Esophagus squamous epithelium (tissue), 5 donors: ENCODE results near the gene C11orf91. TPM values are rescaled to one million over a fixed set of nuclear protein-coding genes. Genes with fewer than 3 reads are reported as not detected.

Source experiments
- DNase-seq: peaks from one replicate; lab custom pipeline; 2025; lab: John Stamatoyannopoulos, UW
- H3K27ac ChIP-seq, 4 donors: fragments of 200-600 bp; sonication (generic); one replicate each; pipeline ENCODE4 v1.5.1; 2016 to 2019; ENCODE audit warnings: mild to moderate bottlenecking in 1 of 4
- H3K27me3 ChIP-seq, 4 donors: fragments of 200-600 bp; sonication (generic); 1 replicate in 3 of 4; 2 replicates in 1 of 4; pipeline versions ENCODE4 v1.5.1 to v1.6.0; 2017 to 2021; ENCODE audit warnings: antibody characterized with exemption in 1 of 4
- H3K36me3 ChIP-seq, 3 donors: fragments of 200-600 bp; sonication (generic); one replicate each; pipeline ENCODE4 v1.5.1; 2016 to 2019
- H3K4me1 ChIP-seq, 3 donors: fragments of 200-600 bp; sonication (generic); one replicate each; pipeline ENCODE4 v1.5.1; 2017 to 2019
- H3K4me3 ChIP-seq, 4 donors: fragments of 200-600 bp; sonication (generic); 1 replicate in 3 of 4; 2 replicates in 1 of 4; pipeline ENCODE4 v1.5.1; 2016 to 2019; ENCODE audit warnings: mild to moderate bottlenecking in 2 of 4, moderate library complexity in 1 of 4
- H3K9me3 ChIP-seq, 3 donors: fragments of 200-600 bp; sonication (generic); one replicate each; pipeline ENCODE4 v1.5.1; 2016 to 2019
- CTCF ChIP-seq, 6 experiments: fragments of 450-650 bp in 4 of 6; fragments of 200-600 bp in 2 of 6; sonication (generic) in 2 of 6; IDR thresholded peaks; one replicate each; pipeline ENCODE4 v1.5.1; 2016 to 2019; ENCODE audit warnings: antibody characterized with exemption in 6 of 6, mild to moderate bottlenecking in 4 of 6, moderate library complexity in 4 of 6
- POLR2A ChIP-seq, 4 donors: fragments of 450-650 bp; IDR thresholded peaks; one replicate each; pipeline ENCODE4 v1.6.1; 2017; ENCODE audit warnings: antibody characterized with exemption in 4 of 4, mild to moderate bottlenecking in 4 of 4, moderate library complexity in 3 of 4
- WGBS, 2 donors: methylation state at CpG; one replicate each; pipeline ENCODE4 v1.1.5; 2018; 5-methylcytosine and 5-hydroxymethylcytosine counted together
- intact Hi-C: fragments of 100-400 bp; cut with DNase I; formaldehyde crosslinking; loops from one replicate; pipeline ENCODE4 v1.15.0; 2022
- total RNA-seq, 4 donors: library from RNA; depleted of rRNA; stranded (reverse); fragments of >200 nt; gene quantifications; one replicate each; pipeline ENCODE4 v1.1.0, GENCODE V29; 2016
- donor health status: DM: yes; HTN: yes; CAD: no.

C11orf91 gene
- total RNA-seq, 4 donors from 2014 or later: not detected

DNA sequence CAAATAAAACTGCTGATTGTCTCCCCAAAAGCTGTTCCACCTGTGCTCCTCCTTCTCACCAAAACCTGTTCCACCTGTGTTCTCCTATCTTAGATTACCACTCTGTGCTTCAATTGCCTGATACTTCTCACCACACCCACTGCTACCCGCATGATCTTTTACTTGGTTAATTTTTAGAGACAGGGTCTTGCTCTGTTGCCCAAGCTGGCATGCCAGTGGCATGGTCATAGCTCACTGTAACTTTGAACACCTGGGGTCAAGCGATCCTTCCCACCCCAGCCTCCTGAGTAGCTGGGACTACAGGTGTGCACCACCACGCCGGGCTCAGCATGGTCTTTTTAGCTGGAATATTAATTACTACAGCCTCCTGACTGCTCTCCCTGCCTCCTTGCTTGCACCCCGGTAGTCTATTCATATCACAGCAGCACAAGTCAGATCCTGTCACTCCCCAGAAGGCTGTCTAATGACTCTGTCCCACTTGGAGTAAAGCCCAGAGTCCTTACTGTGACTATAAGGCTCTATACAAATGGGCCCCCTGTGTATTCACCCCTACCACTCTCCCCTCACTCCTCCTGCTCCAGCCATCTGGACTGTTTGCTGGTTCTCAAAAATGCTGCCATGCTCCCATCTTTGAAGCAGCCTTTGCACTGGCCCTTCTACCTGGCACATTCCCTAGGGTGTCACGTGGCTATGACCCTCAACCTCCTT is 3.5 kb downstream of the C11orf91 start:
- no peak for DNase-seq
- Histone ChIP-seq H3K4me3 (no peak overlapping the region), H3K27ac (peak overlapping the region; percentile 47 to 91 (median 72)), H3K36me3 (no peaks in the 10 kb centered on the region), H3K27me3 (no peaks in the 10 kb centered on the region), H3K9me3 (no peaks in the 10 kb centered on the region), H3K4me1 (peaks cover 48 to 91% (median 67%) of the 10 kb centered on the region in 3 donors)
- TF ChIP-seq CTCF (IDR thresholded peaks at IDR 0.05): no peak
- no peak for TF ChIP-seq POLR2A (IDR thresholded peaks at IDR 0.05)
- intact Hi-C loops: no loop called here
- WGBS, 2 donors: 65 to 69% methylated on average over 6 of the region's 6 CpGs

- H3K4me3 ChIP-seq: no peak overlapping the region
- TF ChIP-seq CTCF (IDR thresholded peaks at IDR 0.05) (no peak), POLR2A (IDR thresholded peaks at IDR 0.05) (no peak)
- H3K27me3 ChIP-seq: no peaks in the 10 kb centered on the region
- peak overlapping the region; percentile 47 to 91 (median 72) for H3K27ac ChIP-seq
- H3K9me3 ChIP-seq: no peaks in the 10 kb centered on the region
- no peak for DNase-seq
- WGBS, 2 donors: 27 to 29% methylated on average over 5 of the region's 5 CpGs
- H3K36me3 ChIP-seq: no peaks in the 10 kb centered on the region
- peaks cover 49 to 91% (median 67%) of the 10 kb centered on the region in 3 donors for H3K4me1 ChIP-seq
- intact Hi-C loops: no loop called here
These were observed 4.2 kb downstream of the C11orf91 start for GRCh38 chr11:33696411-33696810.

DNA sequence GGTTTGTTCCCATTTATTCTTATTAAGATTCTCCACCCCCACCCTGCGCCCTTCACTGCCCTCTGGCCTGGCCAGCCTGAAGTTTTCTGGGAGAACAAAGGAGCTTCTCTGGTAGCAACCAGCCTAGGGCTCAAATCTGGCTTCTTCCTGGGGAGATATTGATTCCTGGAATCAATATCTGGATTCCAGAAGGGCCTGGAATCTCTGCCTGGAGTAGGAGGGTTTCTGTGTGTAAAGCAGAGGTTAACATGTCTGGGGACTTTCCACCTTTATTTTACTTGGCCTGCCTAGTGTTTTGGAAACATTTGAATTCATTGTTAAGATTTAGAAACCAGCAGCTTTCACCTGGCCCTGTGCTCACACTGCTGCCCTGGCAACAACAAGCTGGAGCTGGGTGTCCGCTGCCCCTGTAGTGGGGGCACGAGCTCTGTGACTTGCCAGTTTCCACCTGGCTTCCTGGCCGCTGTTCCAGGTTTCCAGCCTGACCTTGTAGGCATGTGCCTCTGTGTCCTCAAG is 5.5 kb downstream of the C11orf91 start:
- 54 to 73% methylated on average over 3 of the region's 4 CpGs for WGBS, 2 donors
- no peaks in the 10 kb centered on the region for H3K27me3 ChIP-seq
- no peaks in the 10 kb centered on the region for H3K9me3 ChIP-seq
- TF ChIP-seq CTCF (IDR thresholded peaks at IDR 0.05) (no peak), POLR2A (IDR thresholded peaks at IDR 0.05) (no peak)
- intact Hi-C loops: no loop called here
- no peaks in the 10 kb centered on the region for H3K36me3 ChIP-seq
- no peak overlapping the region for H3K4me3 ChIP-seq
- H3K4me1 ChIP-seq: peaks cover 49 to 95% (median 73%) of the 10 kb centered on the region in 3 donors
- DNase-seq: no peak
- H3K27ac ChIP-seq: peak overlapping the region; percentile 65 to 94 (median 84)

DNA sequence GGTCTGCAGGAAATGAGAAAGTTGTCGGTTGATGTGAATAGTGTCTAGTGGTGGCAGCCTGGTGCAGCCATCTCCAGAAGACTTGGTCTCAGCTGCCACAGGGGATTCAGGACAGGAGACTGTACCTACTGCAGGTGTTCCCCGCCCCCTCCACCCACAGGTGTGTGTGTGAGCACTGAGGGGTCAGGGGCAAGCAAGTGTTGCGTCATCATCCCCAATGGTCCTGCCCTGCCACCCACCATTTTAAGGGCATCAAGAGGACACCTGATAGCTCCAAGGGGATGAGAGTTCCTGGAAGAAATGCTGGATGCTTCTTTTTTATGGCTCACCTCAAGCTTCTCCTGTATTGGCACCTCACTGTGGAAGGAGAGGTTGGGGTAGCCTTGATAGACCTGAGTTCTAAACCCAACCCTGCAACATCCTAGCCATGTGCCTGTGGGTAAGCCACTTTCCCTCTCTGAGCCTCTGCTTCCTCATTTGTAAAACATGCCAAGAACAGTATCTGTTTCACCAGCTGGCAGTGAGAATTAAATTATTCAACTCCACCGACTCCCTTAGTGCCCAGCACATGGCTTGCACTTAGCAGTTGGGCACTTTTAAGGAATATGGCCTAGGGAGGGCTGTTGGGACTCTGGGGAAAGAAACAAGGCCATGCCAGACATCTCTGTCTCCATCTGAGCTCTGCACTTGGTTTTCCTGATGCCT is 6.1 kb downstream of the C11orf91 start:
- DNase-seq: no peak
- Histone ChIP-seq H3K4me1 (peaks cover 49 to 95% (median 73%) of the 10 kb centered on the region in 3 donors), H3K27ac (peak overlapping the region; percentile 65 to 94 (median 84)), H3K27me3 (no peaks in the 10 kb centered on the region), H3K9me3 (no peaks in the 10 kb centered on the region), H3K36me3 (no peaks in the 10 kb centered on the region), H3K4me3 (no peak overlapping the region)
- intact Hi-C loops: no loop called here
- WGBS, 2 donors: 46 to 60% methylated on average over 2 of the region's 4 CpGs
- no peak for TF ChIP-seq POLR2A (IDR thresholded peaks at IDR 0.05)
- no peak for TF ChIP-seq CTCF (IDR thresholded peaks at IDR 0.05)

DNA sequence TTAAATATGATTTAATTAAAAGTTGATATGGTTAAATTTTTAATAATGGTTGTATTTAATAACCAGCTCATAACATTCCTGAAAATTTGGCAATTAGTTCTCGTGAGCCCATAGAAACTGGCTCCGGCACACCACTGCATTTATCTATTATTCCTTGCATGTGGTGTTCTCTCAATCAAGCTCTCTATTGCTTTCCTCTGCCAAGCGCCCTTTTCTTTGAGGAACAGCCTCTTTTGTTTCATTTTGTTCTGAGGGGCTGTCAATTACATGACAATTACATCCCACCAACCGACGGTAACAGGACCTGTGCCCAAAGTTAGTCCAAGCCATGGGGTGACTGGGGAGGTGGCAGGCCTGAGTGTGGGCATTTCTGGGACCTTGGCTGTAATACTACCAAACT is 8.1 kb downstream of the C11orf91 start:
- Histone ChIP-seq H3K4me1 (peaks cover 54 to 99% (median 71%) of the 10 kb centered on the region in 3 donors), H3K9me3 (no peaks in the 10 kb centered on the region), H3K27ac (peak overlapping the region; percentile 78 to 94 (median 87)), H3K36me3 (no peaks in the 10 kb centered on the region), H3K27me3 (no peaks in the 10 kb centered on the region), H3K4me3 (peak overlapping the region in 1 of 4 donors; percentile 38)
- no peak for TF ChIP-seq CTCF (IDR thresholded peaks at IDR 0.05)
- TF ChIP-seq POLR2A (IDR thresholded peaks at IDR 0.05): no peak
- WGBS, 2 donors: 40 to 44% methylated on average over 5 of the region's 5 CpGs
- no peak for DNase-seq
- intact Hi-C loops: no loop called here
